AG08396 (cell line): ENCODE measurements around the gene RIPK4.

Experiments
- DNase-seq: peaks from one replicate; pipeline ENCODE4 v3.0.0; 2012; ENCODE audit warnings: low spot score, mixed read lengths

The RIPK4 gene

DNA sequence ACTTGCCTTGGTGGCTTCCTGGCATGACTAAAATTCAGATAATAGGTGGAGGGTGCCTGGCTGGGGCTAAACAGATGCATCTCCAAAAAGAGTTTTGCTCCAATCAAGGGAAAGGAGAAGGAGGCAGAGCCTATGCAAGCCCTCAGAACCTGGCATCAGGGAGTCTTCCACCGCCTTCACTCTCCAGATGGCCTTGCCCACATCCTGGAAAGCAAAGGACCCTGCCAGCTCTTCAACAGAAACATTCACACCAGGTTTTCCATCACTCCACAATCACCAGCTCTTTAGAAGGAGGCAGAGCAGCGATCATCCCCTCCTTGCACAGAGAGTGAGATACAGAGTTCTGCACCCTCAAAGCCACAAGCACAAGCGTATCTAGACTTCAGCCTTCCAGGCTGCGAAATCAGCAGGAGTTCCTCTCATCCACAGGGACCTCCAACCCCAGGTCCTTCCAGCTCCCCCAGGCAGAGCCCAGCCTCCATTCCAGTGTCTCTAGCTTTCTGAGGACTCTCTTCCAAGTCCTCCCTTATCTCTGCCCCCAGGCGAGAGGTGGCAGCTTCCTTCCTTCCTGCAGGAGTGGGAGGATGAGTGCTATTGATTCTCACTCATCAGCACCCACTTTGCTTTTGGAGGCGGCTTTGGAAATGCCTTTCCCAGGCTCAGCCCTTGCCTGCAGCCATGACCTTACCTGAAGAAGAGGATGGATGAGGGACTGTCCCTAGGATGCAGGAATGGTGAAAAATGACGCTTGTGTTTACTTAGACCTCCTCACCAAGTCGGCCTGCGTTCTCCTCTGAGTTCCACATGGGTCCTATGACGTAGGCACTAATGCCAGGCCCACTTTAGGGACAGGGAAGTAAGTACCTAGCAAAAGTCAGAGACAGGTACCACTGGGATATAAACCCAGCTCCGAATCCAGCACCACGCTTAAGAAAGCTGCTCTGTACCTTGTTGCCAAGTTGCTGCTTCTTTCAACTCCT is 75.4 kb downstream of the RIPK4 start:
- no peak for DNase-seq
